HepG2 (cell line): ENCODE measurements around the gene TMEM9. TPM values are rescaled to one million over a fixed set of nuclear protein-coding genes. Genes with fewer than 3 reads are reported as not detected.

ENCODE experiments used
- DPF2 ChIP-seq: sonication (generic); formaldehyde crosslinking; IDR thresholded peaks from 2 replicates; pipeline ENCODE4 v1.4.0; 2020; ENCODE audit warnings: mild to moderate bottlenecking, low read depth, missing genetic modification reagents, borderline replicate concordance
- LCORL ChIP-seq, 2 experiments: fragments of 450-650 bp in 1 of 2; sonication (generic) in 1 of 2; formaldehyde crosslinking in 1 of 2; IDR thresholded peaks; 2 replicates each; pipeline versions ENCODE4 v1.5.0 to v1.6.1; 2017 to 2020; ENCODE audit warnings: antibody characterized with exemption in 1 of 2, missing genetic modification reagents in 1 of 2
- RNF219 ChIP-seq: sonication (generic); formaldehyde crosslinking; IDR thresholded peaks from 2 replicates; pipeline ENCODE4 v1.5.0; 2020; ENCODE audit warnings: mild to moderate bottlenecking, missing genetic modification reagents
- RXRA ChIP-seq: sonication (generic); formaldehyde crosslinking; IDR thresholded peaks from 2 replicates; pipeline ENCODE4 v1.5.1; 2020; ENCODE audit warnings: missing genetic modification reagents
- SKIL ChIP-seq: sonication (generic); formaldehyde crosslinking; IDR thresholded peaks from 2 replicates; pipeline ENCODE4 v1.8.0; 2022; ENCODE audit warnings: missing genetic modification reagents, mild to moderate bottlenecking, moderate library complexity, borderline replicate concordance
- TOPORS ChIP-seq: sonication (generic); formaldehyde crosslinking; IDR thresholded peaks from 2 replicates; pipeline ENCODE4 v1.8.0; 2023; ENCODE audit warnings: mild to moderate bottlenecking, missing genetic modification reagents
- ZMYM2 ChIP-seq: sonication (generic); formaldehyde crosslinking; IDR thresholded peaks from 2 replicates; pipeline ENCODE4 v1.8.0; 2022; ENCODE audit warnings: mild to moderate bottlenecking, missing genetic modification reagents
- ZNF180 ChIP-seq: sonication (generic); formaldehyde crosslinking; IDR thresholded peaks from 2 replicates; pipeline ENCODE4 v1.4.0; 2020; ENCODE audit warnings: low read depth, missing genetic modification reagents, borderline replicate concordance
- ZNF367 ChIP-seq: sonication (generic); formaldehyde crosslinking; IDR thresholded peaks from 2 replicates; pipeline ENCODE4 v1.4.0; 2020; ENCODE audit warnings: missing genetic modification reagents, borderline replicate concordance
- ZNF441 ChIP-seq: sonication (generic); formaldehyde crosslinking; IDR thresholded peaks from 2 replicates; pipeline ENCODE4 v1.7.0; 2021; ENCODE audit warnings: missing genetic modification reagents, borderline replicate concordance
- ZNF790 ChIP-seq: sonication (generic); formaldehyde crosslinking; IDR thresholded peaks from 2 replicates; pipeline ENCODE4 v1.8.0; 2022; ENCODE audit warnings: missing genetic modification reagents, mild to moderate bottlenecking, borderline replicate concordance
- polyA plus RNA-seq, 8 experiments: library from polyadenylated mRNA; depleted of rRNA in 3 of 8; stranded (reverse) in 7 of 8; unstranded in 1 of 8; fragments of >200 nt; fragmentation: Illumina TruSeq in 4 of 8; extraction: Trizol in 4 of 8; gene quantifications; 2 replicates each; pipeline versions ENCODE4 v1.2.1 to v1.2.3, GENCODE V29; 2011 to 2016; ENCODE audit warnings: low read depth in 4 of 8, missing spikeins in 1 of 8, mixed read lengths in 1 of 8; ENCODE audit not compliant: insufficient read depth in 1 of 8
- total RNA-seq, 5 experiments: library from RNA; depleted of rRNA; stranded (reverse); fragments of >200 nt; fragmentation: Illumina TruSeq; extraction: Trizol; gene quantifications; 2 replicates each; pipeline ENCODE4 v1.2.3, GENCODE V29; 2016; ENCODE audit warnings: low read depth in 1 of 5
- TF ChIP-seq, protein P1 (sequence below): sonication (generic); formaldehyde crosslinking; IDR thresholded peaks from 2 replicates; pipeline ENCODE4 v1.8.1; 2023; ENCODE audit warnings: mild to moderate bottlenecking, missing genetic modification reagents
- TF ChIP-seq, protein P2 (sequence below): sonication (generic); formaldehyde crosslinking; IDR thresholded peaks from 2 replicates; pipeline ENCODE4 v1.8.0; 2023; ENCODE audit warnings: mild to moderate bottlenecking, missing genetic modification reagents
- TF ChIP-seq, protein P3 (sequence below), 2 experiments: fragments of 450-650 bp in 1 of 2; sonication (generic) in 1 of 2; formaldehyde crosslinking; IDR thresholded peaks; 2 replicates each; pipeline versions ENCODE4 v1.5.0 to v1.8.0; 2020 to 2022; ENCODE audit warnings: mild to moderate bottlenecking in 1 of 2, missing genetic modification reagents in 1 of 2

The TMEM9 gene
- total and polyA plus RNA-seq, 2 of the 13 experiments (the other 11 are each of a cell fraction or from before 2014, with no cell fraction given), result 60.9 to 102 TPM

DNA sequence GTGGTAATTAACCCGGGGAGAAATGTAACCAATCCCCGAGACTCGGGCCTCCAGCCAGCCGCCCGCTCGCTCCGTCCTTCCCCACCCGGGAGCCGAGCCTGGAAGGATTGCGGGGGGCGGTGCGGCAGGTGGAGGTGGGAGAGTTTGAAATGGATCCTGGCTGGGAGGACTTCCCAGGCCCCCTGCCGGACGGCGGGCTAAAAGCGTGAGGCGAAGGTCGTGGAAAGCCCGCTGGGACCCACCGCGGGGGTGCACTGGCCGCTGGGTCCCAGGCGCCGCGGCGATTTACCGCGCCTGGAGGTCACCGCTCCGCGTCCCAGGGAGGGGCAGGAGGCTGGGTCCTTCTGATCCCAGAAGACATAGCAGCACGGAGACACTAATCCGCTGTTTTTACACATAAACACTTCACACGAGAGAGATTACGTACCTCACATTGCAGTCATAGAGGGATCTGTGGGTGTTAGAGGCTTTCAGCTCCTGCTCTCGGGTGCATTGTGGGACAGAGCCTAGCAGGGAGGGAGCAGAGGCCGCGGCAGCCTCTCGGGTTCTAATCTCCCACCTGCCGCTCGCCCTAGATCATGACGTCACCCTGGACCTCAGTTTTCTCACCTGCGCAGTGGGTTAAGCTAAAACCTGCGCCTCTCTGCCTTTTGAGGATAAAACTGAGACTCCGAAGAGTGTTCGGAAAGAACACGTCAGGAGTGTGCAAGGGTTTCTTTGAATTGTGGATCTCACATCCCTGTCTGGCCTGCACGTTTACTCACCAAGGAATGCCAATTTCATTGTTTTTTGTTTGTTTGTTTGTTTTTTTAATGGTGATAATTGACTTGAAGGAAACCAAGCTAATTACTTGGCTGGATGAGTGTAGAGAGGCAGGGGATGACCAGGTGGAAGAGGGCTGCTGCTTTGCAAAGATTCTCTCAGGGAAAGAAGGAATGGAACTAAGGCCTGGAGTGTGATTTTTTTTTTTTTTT lies 17.1 kb upstream of the TMEM9 start (continued):
- TF ChIP-seq, protein P1, sequence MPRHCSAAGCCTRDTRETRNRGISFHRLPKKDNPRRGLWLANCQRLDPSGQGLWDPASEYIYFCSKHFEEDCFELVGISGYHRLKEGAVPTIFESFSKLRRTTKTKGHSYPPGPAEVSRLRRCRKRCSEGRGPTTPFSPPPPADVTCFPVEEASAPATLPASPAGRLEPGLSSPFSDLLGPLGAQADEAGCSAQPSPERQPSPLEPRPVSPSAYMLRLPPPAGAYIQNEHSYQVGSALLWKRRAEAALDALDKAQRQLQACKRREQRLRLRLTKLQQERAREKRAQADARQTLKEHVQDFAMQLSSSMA (CRISPR knock-in tag), result no peak
- no peak for TF ChIP-seq ZNF441 (CRISPR knock-in tag)
- TF ChIP-seq ZMYM2 (CRISPR knock-in tag), result no peak
- TF ChIP-seq TOPORS (CRISPR knock-in tag), result no peak
- no peak for TF ChIP-seq LCORL (IDR thresholded peaks at IDR 0.05)
- no peak for TF ChIP-seq LCORL (CRISPR knock-in tag; IDR thresholded peaks at IDR 0.05)
- TF ChIP-seq, protein P2, sequence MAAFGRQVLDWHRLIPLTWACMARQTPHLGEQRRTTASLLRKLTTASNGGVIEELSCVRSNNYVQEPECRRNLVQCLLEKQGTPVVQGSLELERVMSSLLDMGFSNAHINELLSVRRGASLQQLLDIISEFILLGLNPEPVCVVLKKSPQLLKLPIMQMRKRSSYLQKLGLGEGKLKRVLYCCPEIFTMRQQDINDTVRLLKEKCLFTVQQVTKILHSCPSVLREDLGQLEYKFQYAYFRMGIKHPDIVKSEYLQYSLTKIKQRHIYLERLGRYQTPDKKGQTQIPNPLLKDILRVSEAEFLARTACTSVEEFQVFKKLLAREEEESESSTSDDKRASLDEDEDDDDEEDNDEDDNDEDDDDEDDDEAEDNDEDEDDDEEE (CRISPR knock-in tag), result peak; percentile 61; the same call in 1 of the 2 replicates
- TF ChIP-seq, protein P3, sequence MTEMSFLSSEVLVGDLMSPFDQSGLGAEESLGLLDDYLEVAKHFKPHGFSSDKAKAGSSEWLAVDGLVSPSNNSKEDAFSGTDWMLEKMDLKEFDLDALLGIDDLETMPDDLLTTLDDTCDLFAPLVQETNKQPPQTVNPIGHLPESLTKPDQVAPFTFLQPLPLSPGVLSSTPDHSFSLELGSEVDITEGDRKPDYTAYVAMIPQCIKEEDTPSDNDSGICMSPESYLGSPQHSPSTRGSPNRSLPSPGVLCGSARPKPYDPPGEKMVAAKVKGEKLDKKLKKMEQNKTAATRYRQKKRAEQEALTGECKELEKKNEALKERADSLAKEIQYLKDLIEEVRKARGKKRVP (CRISPR knock-in tag; IDR thresholded peaks at IDR 0.05), result no peak
- TF ChIP-seq SKIL (CRISPR knock-in tag), result no peak
- no peak for TF ChIP-seq ZNF180 (CRISPR knock-in tag)
- peak; percentile 60; the same call in 1 of the 2 replicates for TF ChIP-seq ZNF790 (CRISPR knock-in tag)
- no peak for TF ChIP-seq DPF2 (CRISPR knock-in tag)
- TF ChIP-seq RNF219, result no peak
- no peak for TF ChIP-seq ZNF367 (CRISPR knock-in tag)
- no peak for TF ChIP-seq RXRA (CRISPR knock-in tag)
